ENCODE results near the gene SAMD7. TPM values are rescaled to one million over a fixed set of nuclear protein-coding genes. Genes with fewer than 3 reads are reported as not detected.

The SAMD7 gene
- total RNA-seq, 1 donor = not detected

DNA sequence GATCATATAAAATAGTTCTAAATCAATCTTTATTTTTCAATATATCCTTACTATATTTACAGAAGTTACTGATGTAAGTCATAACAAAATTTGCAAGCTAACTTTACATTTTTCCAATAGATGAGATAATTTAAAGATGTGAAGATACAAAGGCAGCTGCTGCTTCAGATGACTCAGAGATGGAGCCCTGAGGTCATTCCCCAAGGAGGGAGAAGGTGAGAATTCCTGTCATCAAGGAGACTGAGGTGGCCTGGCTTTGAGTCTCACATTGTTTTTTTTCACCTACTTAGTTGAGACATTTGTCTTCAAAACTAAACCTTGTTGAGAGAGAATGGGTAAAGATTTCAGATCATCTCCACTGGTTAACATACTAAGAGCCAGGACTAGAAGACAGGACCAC lies 3.9 kb upstream of the SAMD7 start:
- TF ChIP-seq, protein P1, sequence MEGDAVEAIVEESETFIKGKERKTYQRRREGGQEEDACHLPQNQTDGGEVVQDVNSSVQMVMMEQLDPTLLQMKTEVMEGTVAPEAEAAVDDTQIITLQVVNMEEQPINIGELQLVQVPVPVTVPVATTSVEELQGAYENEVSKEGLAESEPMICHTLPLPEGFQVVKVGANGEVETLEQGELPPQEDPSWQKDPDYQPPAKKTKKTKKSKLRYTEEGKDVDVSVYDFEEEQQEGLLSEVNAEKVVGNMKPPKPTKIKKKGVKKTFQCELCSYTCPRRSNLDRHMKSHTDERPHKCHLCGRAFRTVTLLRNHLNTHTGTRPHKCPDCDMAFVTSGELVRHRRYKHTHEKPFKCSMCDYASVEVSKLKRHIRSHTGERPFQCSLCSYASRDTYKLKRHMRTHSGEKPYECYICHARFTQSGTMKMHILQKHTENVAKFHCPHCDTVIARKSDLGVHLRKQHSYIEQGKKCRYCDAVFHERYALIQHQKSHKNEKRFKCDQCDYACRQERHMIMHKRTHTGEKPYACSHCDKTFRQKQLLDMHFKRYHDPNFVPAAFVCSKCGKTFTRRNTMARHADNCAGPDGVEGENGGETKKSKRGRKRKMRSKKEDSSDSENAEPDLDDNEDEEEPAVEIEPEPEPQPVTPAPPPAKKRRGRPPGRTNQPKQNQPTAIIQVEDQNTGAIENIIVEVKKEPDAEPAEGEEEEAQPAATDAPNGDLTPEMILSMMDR (IDR thresholded peaks at IDR 0.05; ENCODE audit: insufficient read depth, low read length) = no peak
- DNase-seq (ENCODE audit: low read depth) = no peak
- no peak overlapping the region for H3K4me3 ChIP-seq (ENCODE audit: low read depth, low read length)

DNA sequence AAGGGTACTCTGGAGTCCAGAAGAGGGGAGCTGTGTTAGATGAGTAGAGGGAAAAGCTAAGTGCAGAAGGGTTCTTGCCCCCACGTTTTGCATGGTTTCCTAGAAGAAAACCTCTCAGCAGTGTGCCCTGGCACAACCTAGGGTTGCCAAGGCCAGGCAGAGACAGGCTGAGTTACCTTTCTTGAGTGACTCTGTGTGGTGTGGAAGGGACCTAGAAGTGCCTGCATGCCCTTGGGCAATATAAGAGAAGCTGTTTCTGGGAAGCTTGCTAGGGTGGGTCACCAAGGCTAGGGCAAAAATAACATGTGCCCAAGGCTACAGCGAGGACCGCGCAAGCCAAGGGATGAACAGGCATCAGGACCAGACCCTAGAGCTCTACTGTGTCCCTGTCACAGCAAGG lies 3.4 kb upstream of the SAMD7 start:
- H3K4me3 ChIP-seq (ENCODE audit: low read depth, low read length) = no peak overlapping the region
- TF ChIP-seq, protein P1 (IDR thresholded peaks at IDR 0.05; ENCODE audit: insufficient read depth, low read length) = no peak
- DNase-seq (ENCODE audit: low read depth) = no peak

DNA sequence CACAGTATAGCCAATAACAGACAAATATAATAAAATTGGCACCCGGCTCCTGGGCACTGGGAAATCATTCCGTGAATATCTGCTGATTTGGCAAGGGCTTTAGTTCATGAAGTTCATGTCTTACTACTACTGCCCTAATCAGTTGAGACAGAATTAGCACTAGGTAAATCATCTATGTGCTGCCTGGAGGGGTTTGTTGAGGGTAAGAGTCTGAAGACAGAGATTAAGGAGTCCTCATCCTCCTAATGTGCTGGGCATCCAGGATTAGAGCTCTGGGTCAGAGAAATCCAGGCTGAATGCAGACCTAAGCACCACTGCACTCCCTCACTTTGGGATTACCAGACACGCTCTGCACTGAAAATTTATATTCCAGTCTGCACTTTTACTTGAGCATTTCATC lies 2.0 kb downstream of the SAMD7 start:
- DNase-seq (ENCODE audit: low read depth) = no peak
- TF ChIP-seq, protein P1 (IDR thresholded peaks at IDR 0.05; ENCODE audit: insufficient read depth, low read length) = no peak
- H3K4me3 ChIP-seq (ENCODE audit: low read depth, low read length) = no peak overlapping the region

DNA sequence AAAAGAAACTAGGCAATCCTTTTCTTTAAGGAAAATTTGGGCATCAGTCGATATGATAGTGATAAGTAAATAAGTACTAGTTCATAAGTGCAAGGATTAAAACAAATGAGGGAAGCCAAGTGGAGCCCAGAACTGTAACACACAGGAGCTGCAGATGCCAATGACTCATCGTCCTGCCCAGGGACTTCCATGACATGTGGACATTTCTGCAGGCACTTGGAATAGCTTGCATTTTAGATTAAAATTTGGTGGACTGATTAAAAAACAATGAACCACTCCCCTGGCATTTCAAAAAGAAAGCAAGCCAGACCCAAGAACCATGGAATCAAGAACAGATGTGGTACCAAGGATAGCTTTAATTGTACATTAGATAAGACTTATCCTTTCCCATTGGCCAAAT lies 2.9 kb downstream of the SAMD7 start:
- DNase-seq (ENCODE audit: low read depth) = peak; percentile 93
- TF ChIP-seq, protein P1 (IDR thresholded peaks at IDR 0.05; ENCODE audit: insufficient read depth, low read length) = no peak
- H3K4me3 ChIP-seq (ENCODE audit: low read depth, low read length) = no peak overlapping the region

DNA sequence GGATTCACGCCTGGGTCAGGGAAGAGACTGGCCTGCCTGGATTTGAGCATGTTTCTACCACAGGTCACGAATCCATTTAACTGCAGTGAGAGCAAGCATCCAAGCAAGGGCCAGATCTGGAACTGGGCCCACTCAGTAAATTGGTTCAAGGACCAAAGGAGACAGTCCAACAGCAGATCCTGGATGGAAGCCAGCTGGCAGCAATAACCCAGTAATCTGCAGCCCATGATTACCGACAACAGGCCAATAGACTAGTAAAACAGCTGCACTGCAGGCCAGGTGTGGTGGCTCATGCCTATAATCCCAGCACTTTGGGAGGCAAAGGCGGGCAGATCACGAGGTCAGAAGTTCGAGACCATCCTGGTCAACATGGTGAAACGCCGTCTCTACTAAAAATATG lies 11.8 kb downstream of the SAMD7 start:
- TF ChIP-seq, protein P1 (IDR thresholded peaks at IDR 0.05; ENCODE audit: insufficient read depth, low read length) = no peak
- peak; percentile 69 for DNase-seq (ENCODE audit: low read depth)
- no peak overlapping the region for H3K4me3 ChIP-seq (ENCODE audit: low read depth, low read length)

DNA sequence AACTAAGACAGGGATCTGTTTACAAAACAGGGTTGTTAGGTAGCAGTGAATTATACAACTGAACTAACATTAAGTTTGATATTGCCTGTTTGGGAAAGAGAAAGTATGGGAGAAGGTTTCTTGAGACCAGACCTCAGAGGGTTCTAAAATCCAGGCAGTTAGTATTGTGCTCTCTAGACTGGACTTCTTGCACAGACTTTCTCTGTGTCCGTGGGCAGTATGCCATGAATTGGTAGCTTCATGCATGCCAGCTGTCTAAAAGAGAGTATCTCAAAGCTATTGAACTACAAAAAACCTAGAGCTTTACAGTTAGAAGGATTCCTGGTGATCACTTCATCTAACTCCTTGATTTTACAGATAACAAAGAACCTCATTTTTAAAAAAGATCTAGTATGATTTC lies 12.5 kb downstream of the SAMD7 start:
- DNase-seq (ENCODE audit: low read depth) = no peak

More for the DNA sequence above, 12.5 kb downstream of the SAMD7 start:
- H3K4me3 ChIP-seq (ENCODE audit: low read depth, low read length) = no peak overlapping the region
- TF ChIP-seq, protein P1 (IDR thresholded peaks at IDR 0.05; ENCODE audit: insufficient read depth, low read length) = no peak
